GM23248 (cell line): Measurements from ENCODE around the gene SKIC3. TPM values are rescaled to one million over a fixed set of nuclear protein-coding genes. Genes with fewer than 3 reads are reported as not detected.

Experiments
- DNase-seq: peaks from one replicate; pipeline ENCODE4 v3.0.0-alpha.2; 2015
- H2AFZ ChIP-seq: fragments of 200-600 bp; sonication (generic); 2 replicates; pipeline ENCODE4 v1.6.1; 2016; ENCODE audit warnings: antibody characterized with exemption
- H3F3A ChIP-seq: fragments of 200-600 bp; sonication (generic); 2 replicates; pipeline ENCODE4 v1.6.1; 2016; ENCODE audit warnings: mild to moderate bottlenecking, antibody characterized with exemption, mixed run types; ENCODE audit not compliant: insufficient read depth
- H3K27ac ChIP-seq: fragments of 200-600 bp; sonication (generic); 2 replicates; pipeline ENCODE4 v1.5.1; 2016; ENCODE audit warnings: mild to moderate bottlenecking
- H3K27me3 ChIP-seq: fragments of 200-600 bp; sonication (generic); replicated peaks from 2 replicates; pipeline ENCODE4 v1.6.1; 2016; ENCODE audit warnings: mild to moderate bottlenecking; ENCODE audit not compliant: insufficient read depth
- H3K36me3 ChIP-seq: fragments of 200-600 bp; sonication (generic); 2 replicates; pipeline ENCODE4 v1.6.1; 2016; ENCODE audit warnings: low read depth, mild to moderate bottlenecking
- H3K4me1 ChIP-seq: fragments of 200-600 bp; sonication (generic); 2 replicates; pipeline ENCODE4 v1.6.1; 2016; ENCODE audit warnings: mild to moderate bottlenecking; ENCODE audit not compliant: insufficient read depth
- H3K4me2 ChIP-seq: fragments of 200-600 bp; sonication (generic); one replicate; pipeline ENCODE4 v1.6.1; 2016; ENCODE audit warnings: mild to moderate bottlenecking; ENCODE audit not compliant: unreplicated experiment
- H3K4me3 ChIP-seq: fragments of 200-600 bp; sonication (generic); 2 replicates; pipeline ENCODE4 v1.5.1; 2016; ENCODE audit warnings: mild to moderate bottlenecking
- H3K79me2 ChIP-seq: fragments of 200-600 bp; sonication (generic); 2 replicates; pipeline ENCODE4 v1.6.1; 2016; ENCODE audit warnings: mild to moderate bottlenecking; ENCODE audit not compliant: insufficient read depth
- H3K9ac ChIP-seq: fragments of 200-600 bp; sonication (generic); 2 replicates; pipeline ENCODE4 v1.6.1; 2016; ENCODE audit warnings: mild to moderate bottlenecking
- H3K9me2 ChIP-seq: fragments of 200-600 bp; sonication (generic); 2 replicates; pipeline ENCODE4 v1.6.1; 2016; ENCODE audit warnings: mixed run types, mild to moderate bottlenecking, moderate library complexity; ENCODE audit not compliant: insufficient read depth
- H3K9me3 ChIP-seq: fragments of 200-600 bp; sonication (generic); one replicate; pipeline ENCODE4 v1.6.1; 2017; ENCODE audit warnings: low read depth
- H4K20me1 ChIP-seq: fragments of 200-600 bp; sonication (generic); 2 replicates; pipeline ENCODE4 v1.6.0; 2016; ENCODE audit not compliant: insufficient read depth
- EZH2 ChIP-seq: fragments of 200-600 bp; sonication (generic); IDR thresholded peaks from 2 replicates; pipeline ENCODE4 v1.6.1; 2018; ENCODE audit warnings: antibody characterized with exemption, mild to moderate bottlenecking; ENCODE audit not compliant: insufficient read depth, poor library complexity, severe bottlenecking
- EZH2phosphoT487 ChIP-seq: fragments of 200-600 bp; sonication (generic); IDR thresholded peaks from 2 replicates; pipeline ENCODE4 v1.6.1; 2018; ENCODE audit warnings: antibody characterized with exemption, moderate library complexity, mild to moderate bottlenecking, low read depth; ENCODE audit not compliant: insufficient read depth
- WGBS, 2 experiments: methylation state at CpG; one replicate each; pipeline ENCODE4 v1.1.6; 2015 to 2017; ENCODE audit warnings: low lambda C conversion rate in 2 of 2, low coverage in 1 of 2; ENCODE audit errors: missing lambda C conversion rate in 2 of 2; 5-methylcytosine and 5-hydroxymethylcytosine counted together
- in situ Hi-C: fragments of 300-500 bp; cut with MboI; formaldehyde crosslinking; loops from 2 replicates; pipeline ENCODE4 v1.15.0; 2020
- polyA plus RNA-seq: library from polyadenylated mRNA; unstranded; fragments of >200 nt; fragmentation: Nextera tagmentation; extraction: Ambion mirVana; gene quantifications from 2 replicates; pipeline ENCODE4 v1.2.1, GENCODE V29; 2016
- total RNA-seq: library from RNA; depleted of rRNA; stranded (reverse); fragments of >200 nt; shearing (Covaris generic); gene quantifications from 2 replicates; pipeline ENCODE4 v1.2.3, GENCODE V29; 2014

The SKIC3 gene
- total and polyA plus RNA-seq, 2 experiments from 2014 or later, result 77.6 to 101 TPM

DNA sequence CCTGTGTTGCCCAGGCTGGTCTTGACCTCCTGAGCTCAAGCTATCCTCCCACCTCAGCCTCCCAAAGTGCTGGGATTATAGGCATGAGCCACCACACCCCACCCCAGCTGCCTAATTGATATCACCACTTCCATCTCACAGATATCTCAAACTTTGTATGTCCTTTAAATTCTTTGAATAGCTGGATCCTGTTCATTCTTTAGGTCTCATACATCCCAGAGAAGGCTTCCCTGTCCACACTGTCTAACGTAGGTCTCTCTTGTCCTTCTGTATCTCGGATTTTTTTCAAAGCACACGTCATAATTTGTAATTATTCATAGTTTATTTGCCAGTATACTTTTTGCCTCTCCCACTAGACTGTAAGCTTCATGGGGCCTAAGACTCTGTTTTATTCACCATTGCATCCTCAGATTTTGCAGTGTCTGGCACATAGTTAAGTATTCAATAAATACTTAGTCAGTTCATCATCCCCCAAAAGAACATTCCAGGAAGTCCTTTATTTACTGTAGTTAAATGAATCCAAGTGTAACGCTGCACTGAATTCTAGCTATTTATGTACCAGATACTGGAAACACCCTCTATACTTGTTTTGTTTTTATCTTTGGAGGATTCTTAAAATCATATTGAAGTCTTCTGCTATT lies 10.6 kb upstream of the SKIC3 start:
- Histone ChIP-seq H3K9me3 (no peaks in the 10 kb centered on the region), H3K9ac (no peak overlapping the region), H3K4me3 (no peak overlapping the region), H3K36me3 (0 out of 2 replicates have a peak, but pooled peaks cover 11% of the 10 kb centered on the region), H3K4me2 (no peak overlapping the region), H4K20me1 (no peaks in the 10 kb centered on the region), H3K9me2 (no peaks in the 10 kb centered on the region), H3F3A (no peaks in the 10 kb centered on the region), H3K4me1 (no peaks in the 10 kb centered on the region), H3K79me2 (no peaks in the 10 kb centered on the region), H3K27me3 (no peaks in the 10 kb centered on the region), H2AFZ (no peak overlapping the region), H3K27ac (no peak overlapping the region)
- DNase-seq, result peak; percentile 9
- in situ Hi-C loops, result no loop called here
- whole genome bisulfite sequencing, 2 experiments, result 86 to 88% methylated on average over 4 of the region's 4 CpGs
- TF ChIP-seq EZH2phosphoT487, result no peak
- no peak for TF ChIP-seq EZH2

DNA sequence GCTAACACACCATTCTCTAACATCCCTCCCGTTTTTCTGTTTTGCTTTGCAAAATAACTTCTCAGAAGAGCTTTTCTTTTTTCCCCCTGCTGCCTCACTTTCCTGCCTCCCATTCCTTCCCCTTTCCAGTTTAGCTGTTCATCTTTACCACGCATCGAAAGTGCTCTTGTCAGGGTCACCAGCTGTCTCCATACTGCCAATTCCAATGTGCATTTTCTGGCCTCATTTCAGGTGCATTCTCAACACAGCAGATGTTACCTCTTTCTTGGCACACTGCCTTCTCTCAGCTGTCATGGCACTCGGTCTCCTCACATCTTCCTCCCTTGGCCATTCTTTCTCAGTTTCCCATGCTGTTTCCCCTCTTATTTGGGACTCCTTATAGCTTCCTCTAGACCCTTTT lies 9.7 kb upstream of the SKIC3 start:
- H3K9ac ChIP-seq, result no peak overlapping the region
- H3K9me3 ChIP-seq, result no peaks in the 10 kb centered on the region
- TF ChIP-seq EZH2, result no peak
- no peak for TF ChIP-seq EZH2phosphoT487
- H2AFZ ChIP-seq, result no peak overlapping the region
- no peak overlapping the region for H3K27ac ChIP-seq
- H3K36me3 ChIP-seq, result 0 out of 2 replicates have a peak, but pooled peaks cover 11% of the 10 kb centered on the region
- H3F3A ChIP-seq, result no peaks in the 10 kb centered on the region
- H3K9me2 ChIP-seq, result no peaks in the 10 kb centered on the region
- H3K4me3 ChIP-seq, result no peak overlapping the region
- H3K4me2 ChIP-seq, result no peak overlapping the region
- no peak for DNase-seq
- WGBS, 2 experiments, result 71 to 72% methylated on average over 4 of the region's 4 CpGs
- no peaks in the 10 kb centered on the region for H3K27me3 ChIP-seq
- H4K20me1 ChIP-seq, result no peaks in the 10 kb centered on the region
- 0 out of 2 replicates have a peak, but pooled peaks cover 2% of the 10 kb centered on the region for H3K79me2 ChIP-seq
- no peaks in the 10 kb centered on the region for H3K4me1 ChIP-seq
- in situ Hi-C loops, result no loop called here

DNA sequence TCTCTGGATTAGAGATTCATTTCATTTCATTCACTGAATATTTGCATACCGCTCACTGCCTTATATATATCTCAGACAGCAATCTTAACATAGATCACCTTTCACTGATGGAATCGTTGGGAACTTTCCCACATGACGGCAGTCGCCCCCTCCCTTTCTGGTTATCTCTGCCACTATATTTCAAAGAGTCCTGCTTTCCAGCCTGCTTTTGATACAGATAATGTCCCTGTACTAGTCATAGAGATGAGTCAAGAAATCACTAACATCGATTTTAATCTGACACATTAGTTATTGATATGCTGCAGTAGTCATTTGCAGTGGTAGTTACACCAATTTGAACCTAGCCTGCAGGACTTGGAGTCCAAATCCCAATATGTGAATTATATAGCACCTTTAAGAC lies 8.6 kb upstream of the SKIC3 start:
- Histone ChIP-seq H3K36me3 (0 out of 2 replicates have a peak, but pooled peaks cover 11% of the 10 kb centered on the region), H4K20me1 (no peaks in the 10 kb centered on the region), H3K27ac (no peak overlapping the region), H3K4me3 (no peak overlapping the region), H2AFZ (no peak overlapping the region), H3K9me2 (no peaks in the 10 kb centered on the region), H3K9me3 (no peaks in the 10 kb centered on the region), H3K4me1 (no peaks in the 10 kb centered on the region), H3K79me2 (peaks cover 13% of the 10 kb centered on the region), H3F3A (no peaks in the 10 kb centered on the region), H3K27me3 (no peaks in the 10 kb centered on the region), H3K4me2 (no peak overlapping the region), H3K9ac (no peak overlapping the region)
- in situ Hi-C loops, result no loop called here
- TF ChIP-seq EZH2, result no peak
- no peak for DNase-seq
- WGBS, 2 experiments, result 94 to 96% methylated on average over 5 of the region's 5 CpGs

DNA sequence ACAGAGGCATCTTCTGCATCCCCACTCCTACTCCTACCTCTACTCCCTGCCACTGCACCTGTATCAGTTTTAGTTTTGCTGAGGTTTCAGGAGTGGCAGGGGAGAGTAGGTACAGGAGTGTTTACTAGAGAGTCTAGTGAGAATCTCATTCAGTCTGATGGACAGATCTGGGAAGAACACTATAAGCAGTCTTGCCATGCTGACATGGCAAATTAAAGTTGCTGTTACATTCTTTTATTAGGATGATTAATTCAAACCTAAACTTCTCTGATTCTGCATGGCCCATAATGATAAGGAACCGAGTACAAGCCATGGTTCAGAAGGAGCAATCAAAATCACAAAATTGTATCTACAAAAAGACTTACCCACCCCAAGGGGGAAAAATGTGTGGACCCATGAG lies 7.5 kb upstream of the SKIC3 start:
- Histone ChIP-seq H3K9ac (no peak overlapping the region), H2AFZ (no peak overlapping the region), H3K36me3 (0 out of 2 replicates have a peak, but pooled peaks cover 4% of the 10 kb centered on the region), H3K79me2 (peaks cover 24% of the 10 kb centered on the region), H3K4me1 (peaks cover 6% of the 10 kb centered on the region), H3K9me2 (no peaks in the 10 kb centered on the region), H4K20me1 (no peaks in the 10 kb centered on the region), H3K9me3 (no peaks in the 10 kb centered on the region), H3K27ac (no peak overlapping the region), H3K4me2 (no peak overlapping the region), H3K27me3 (no peaks in the 10 kb centered on the region), H3F3A (no peaks in the 10 kb centered on the region), H3K4me3 (no peak overlapping the region)
- 97 to 100% methylated on average over 1 of the region's 1 CpG for WGBS, 2 experiments
- DNase-seq, result no peak
- TF ChIP-seq EZH2phosphoT487, result no peak
- in situ Hi-C loops, result no loop called here
